B cell (primary cell): ENCODE measurements around the gene CTXND2. TPM values are rescaled to one million over a fixed set of nuclear protein-coding genes. Genes with fewer than 3 reads are reported as not detected.

Experiments
- ATAC-seq: fragments of 200-7000 bp; cut with Tn5 transposase; one replicate; pipeline ENCODE4 v1.10.0; 2021; ENCODE audit warnings: low read depth, mild to moderate bottlenecking, moderate number of reproducible peaks, moderate library complexity
- CTCF ChIA-PET: fragments of 350-600 bp; sonication (Branson Sonifier 250); formaldehyde crosslinking; loops from one replicate; lab custom pipeline; 2021; ENCODE audit warnings: antibody characterized with exemption, inconsistent platforms; lab: Charles Lee
- POLR2A ChIA-PET: fragments of 350-600 bp; sonication (Branson Sonifier 250); formaldehyde crosslinking; loops from one replicate; lab custom pipeline; 2021; ENCODE audit warnings: antibody characterized with exemption; lab: Charles Lee
- DNase-seq: peaks from one replicate; pipeline ENCODE4 v3.0.0; 2013
- H2AFZ ChIP-seq: 2 replicates; pipeline ENCODE4 v1.6.1; 2012; ENCODE audit warnings: mild to moderate bottlenecking, low read depth, low read length; ENCODE audit not compliant: insufficient read depth, poor library complexity, severe bottlenecking
- H3K27ac ChIP-seq, 2 donors: 1 replicate in 1 of 2; 2 replicates in 1 of 2; pipeline ENCODE4 v1.5.1; 2012 to 2013; ENCODE audit warnings: low read length in 2 of 2, mild to moderate bottlenecking in 2 of 2, moderate library complexity in 1 of 2
- H3K27me3 ChIP-seq, 4 experiments: fragments of 200-600 bp in 1 of 4; sonication (generic) in 1 of 4; replicated peaks in 1 of 4; 1 replicate in 2 of 4; 2 replicates in 2 of 4; pipeline versions ENCODE4 v1.6.1 to v1.7.0; 2013 to 2016; ENCODE audit warnings: low read length in 3 of 4, mild to moderate bottlenecking in 2 of 4, mixed read lengths in 1 of 4, moderate library complexity in 1 of 4; ENCODE audit not compliant: insufficient read depth in 4 of 4, control insufficient read depth in 3 of 4; ENCODE audit errors: control extremely low read depth in 1 of 4
- H3K36me3 ChIP-seq, 2 experiments: replicated peaks in 1 of 2; 1 replicate in 1 of 2; 2 replicates in 1 of 2; pipeline versions ENCODE4 v1.6.1 to v1.7.1; 2013; ENCODE audit warnings: low read length in 1 of 2; ENCODE audit not compliant: insufficient read depth in 2 of 2, control insufficient read depth in 1 of 2; ENCODE audit errors: control extremely low read depth in 1 of 2, extremely low read depth in 1 of 2
- H3K4me1 ChIP-seq, 2 donors: fragments of 200-600 bp in 1 of 2; sonication (generic) in 1 of 2; 1 replicate in 1 of 2; 2 replicates in 1 of 2; pipeline versions ENCODE4 v1.5.1 to v1.6.1; 2013 to 2017; ENCODE audit warnings: low read length in 2 of 2; ENCODE audit not compliant: control insufficient read depth in 2 of 2, insufficient read depth in 2 of 2
- H3K4me2 ChIP-seq: replicated peaks from 2 replicates; pipeline ENCODE3; 2012; ENCODE audit warnings: mild to moderate bottlenecking, low read depth, low read length; ENCODE audit not compliant: poor library complexity, severe bottlenecking
- H3K4me3 ChIP-seq, 5 experiments: fragments of 200-600 bp in 1 of 5; sonication (generic) in 1 of 5; 1 replicate in 3 of 5; 2 replicates in 2 of 5; pipeline versions ENCODE4 v1.5.1 to v1.7.0; 2011 to 2016; ENCODE audit warnings: low read length in 4 of 5, mild to moderate bottlenecking in 4 of 5, low read depth in 2 of 5, control low read depth in 1 of 5, moderate library complexity in 1 of 5; ENCODE audit not compliant: insufficient read depth in 1 of 5; ENCODE audit errors: control extremely low read depth in 1 of 5, extremely low read depth in 1 of 5
- H3K79me2 ChIP-seq: fragments of 200-600 bp; sonication (generic); one replicate; pipeline ENCODE4 v1.6.0; 2016; ENCODE audit warnings: low read length; ENCODE audit not compliant: control insufficient read depth, insufficient read depth
- H3K9ac ChIP-seq: fragments of 200-600 bp; sonication (generic); 2 replicates; pipeline ENCODE4 v1.6.1; 2017; ENCODE audit warnings: mild to moderate bottlenecking, low read length, moderate library complexity
- H3K9me3 ChIP-seq, 3 donors: one replicate each; pipeline versions ENCODE4 v1.6.1 to v1.7.1; 2013; ENCODE audit warnings: low read length in 2 of 3; ENCODE audit not compliant: control insufficient read depth in 2 of 3, insufficient read depth in 1 of 3; ENCODE audit errors: control extremely low read depth in 1 of 3
- H4K20me1 ChIP-seq: 2 replicates; pipeline ENCODE4 v1.6.0; 2012; ENCODE audit warnings: mild to moderate bottlenecking, low read length; ENCODE audit not compliant: insufficient read depth, control insufficient read depth, poor library complexity, severe bottlenecking
- H3K27ac Mint-ChIP-seq: one replicate; pipeline ENCODE4 v1.8.0; 2021; ENCODE audit warnings: mixed read lengths
- H3K27me3 Mint-ChIP-seq: one replicate; pipeline ENCODE4 v1.8.0; 2021; ENCODE audit warnings: mixed read lengths
- H3K4me1 Mint-ChIP-seq: one replicate; pipeline ENCODE4 v1.8.0; 2021; ENCODE audit warnings: mixed read lengths
- H3K4me3 Mint-ChIP-seq: one replicate; pipeline ENCODE4 v1.8.0; 2021; ENCODE audit warnings: mixed read lengths
- H3K9me3 Mint-ChIP-seq: one replicate; pipeline ENCODE4 v1.8.0; 2022; ENCODE audit warnings: mixed read lengths; ENCODE audit not compliant: insufficient read depth
- CTCF ChIP-seq: fragments of 200-600 bp; IDR thresholded peaks from one replicate; pipeline ENCODE4 v1.8.0; 2022; ENCODE audit warnings: antibody characterized with exemption, mild to moderate bottlenecking
- EZH2 ChIP-seq: IDR thresholded peaks from 2 replicates; pipeline ENCODE4 v1.6.1; 2012; ENCODE audit warnings: borderline replicate concordance, low read depth, mild to moderate bottlenecking, moderate library complexity, low read length; ENCODE audit not compliant: insufficient read depth, poor library complexity, severe bottlenecking
- WGBS: methylation state at CpG from one replicate; pipeline ENCODE4 v1.1.5; 2013; ENCODE audit warnings: missing lambda C conversion rate; ENCODE audit not compliant: insufficient coverage; 5-methylcytosine and 5-hydroxymethylcytosine counted together
- intact Hi-C: fragments of 100-400 bp; cut with micrococcal nuclease; formaldehyde crosslinking; loops from one replicate; pipeline ENCODE4 v1.10.0; 2022
- polyA plus RNA-seq: library from polyadenylated mRNA; depleted of rRNA; stranded (reverse); fragments of >200 nt; gene quantifications from 2 replicates; pipeline ENCODE4 v1.2.3, GENCODE V29; 2012
- total RNA-seq, 2 donors: library from RNA; stranded (reverse); fragments of 120-200 nt in 1 of 2; gene quantifications; 1 replicate in 1 of 2; 2 replicates in 1 of 2; pipeline versions ENCODE4 v1.2.3 to v1.2.4, GENCODE V29; 2013 to 2022

CTXND2 gene
- total and polyA plus RNA-seq, 2 donors (not counting 1 experiment from before 2014, with no cell fraction given) = not detected

- H3K36me3 ChIP-seq = peaks cover 0 to 12% of the 10 kb centered on the region in 2 experiments
- H3K4me3 Mint-ChIP-seq = no peak overlapping the region
- no peaks in the 10 kb centered on the region for H3K9me3 Mint-ChIP-seq
- DNase-seq (no peak), ATAC-seq (no peak)
- no peak overlapping the region for H3K9ac ChIP-seq
- peaks cover 82% of the 10 kb centered on the region for H3K79me2 ChIP-seq
- TF ChIP-seq EZH2 (no peak), CTCF (no peak)
- H4K20me1 ChIP-seq = peaks cover 9% of the 10 kb centered on the region
- H3K9me3 ChIP-seq = no peaks in the 10 kb centered on the region
- intact Hi-C loops = no loop called here
- ChIA-PET POLR2A (interaction anchor here (0.5 to 0.7 kb wide), 2 partner anchors 150 to 282 kb away, joined by 4 to 9 read pairs; no protein-coding TSS in a partner anchor), CTCF (no interaction called here)
- H3K4me1 Mint-ChIP-seq = peaks cover 41% of the 10 kb centered on the region
- H3K27me3 Mint-ChIP-seq = no peaks in the 10 kb centered on the region
- H3K4me2 ChIP-seq = no peak overlapping the region
- no peak overlapping the region for H3K27ac Mint-ChIP-seq
- no peak overlapping the region for H3K4me3 ChIP-seq
- peaks cover 20% of the 10 kb centered on the region in 2 donors for H3K4me1 ChIP-seq
- no peak overlapping the region for H3K27ac ChIP-seq
- no CpG with 5 or more reads among the region's 2 CpGs for WGBS
- H2AFZ ChIP-seq = no peak overlapping the region
- no peaks in the 10 kb centered on the region for H3K27me3 ChIP-seq
These were observed 13.4 kb upstream of the CTXND2 start for GRCh38 chr1:150873521-150873920.

GRCh38 chr1:150874455-150875196 lies 12.3 kb upstream of the CTXND2 start:
- H3K4me1 Mint-ChIP-seq = peaks cover 40% of the 10 kb centered on the region
- peaks cover 20% of the 10 kb centered on the region in 2 donors for H3K4me1 ChIP-seq
- H4K20me1 ChIP-seq = peaks cover 9% of the 10 kb centered on the region
- TF ChIP-seq EZH2 = no peak
- no peak for TF ChIP-seq CTCF
- peak overlapping the region in 1 of 2 donors; percentile 80 for H3K27ac ChIP-seq
- no peak overlapping the region for H3K4me3 ChIP-seq
- no peak overlapping the region for H2AFZ ChIP-seq
- H3K9me3 ChIP-seq = no peaks in the 10 kb centered on the region
- ChIA-PET POLR2A (interaction anchor here (0.6 kb wide), 2 partner anchors 47 to 153 kb away, joined by 4 to 6 read pairs; no protein-coding TSS in a partner anchor), CTCF (interaction anchor here (1.1 kb wide), 1 partner anchor 48 kb away, joined by 9 read pairs; no protein-coding TSS in a partner anchor)
- H3K27me3 Mint-ChIP-seq = no peaks in the 10 kb centered on the region
- intact Hi-C loops = loop anchor here (5.0 kb wide), 1 partner anchor 312 kb away; no protein-coding TSS in a partner anchor
- peak overlapping the region; percentile 83 for H3K9ac ChIP-seq
- no peaks in the 10 kb centered on the region for H3K27me3 ChIP-seq
- no peaks in the 10 kb centered on the region for H3K9me3 Mint-ChIP-seq
- H3K4me2 ChIP-seq = peak overlapping the region; percentile 68
- H3K4me3 Mint-ChIP-seq = peak overlapping the region; percentile 88
- no peak for ATAC-seq
- peak overlapping the region; percentile 75 for H3K27ac Mint-ChIP-seq
- WGBS = 75% methylated on average over 6 of the region's 7 CpGs
- no peak for DNase-seq
- H3K36me3 ChIP-seq = peaks cover 0 to 9% of the 10 kb centered on the region in 2 experiments
- H3K79me2 ChIP-seq = peaks cover 71% of the 10 kb centered on the region
